Dermis microvascular lymphatic vessel endothelial cell (primary cell): ENCODE measurements around the gene CCDC88B. TPM values are rescaled to one million over a fixed set of nuclear protein-coding genes. Genes with fewer than 3 reads are reported as not detected.
"Not testable (repeated sequence)": the region's sequence is repeated elsewhere in the genome, so short reads cannot be mapped to it uniquely, and the experiment has no call there.

Experiments
- DNase-seq, 2 donors: peaks; one replicate each; pipeline versions ENCODE4 v3.0.0 to v3.0.0-alpha.2; 2010; ENCODE audit warnings: low read depth in 2 of 2
- total RNA-seq: library from RNA; depleted of rRNA; stranded (reverse); fragments of >200 nt; gene quantifications from 2 replicates; pipeline ENCODE4 v1.2.1, GENCODE V29; 2014

CCDC88B gene
- total RNA-seq, 1 donor from 2014 or later = 1.8 TPM

- no peak for DNase-seq
Measured at GRCh38 chr11:64320556-64320955, 19.4 kb upstream of the CCDC88B start.

- no peak for DNase-seq
Measured at GRCh38 chr11:64321026-64321425, 19.0 kb upstream of the CCDC88B start.

- no peak for DNase-seq
Measured at GRCh38 chr11:64321533-64321932, 18.5 kb upstream of the CCDC88B start.

- no peak for DNase-seq
Measured at GRCh38 chr11:64322925-64323260, 17.1 kb upstream of the CCDC88B start.

- no peak for DNase-seq
Measured at GRCh38 chr11:64323373-64323772, 16.6 kb upstream of the CCDC88B start.

- not testable (repeated sequence) for DNase-seq
Measured at GRCh38 chr11:64323984-64324383, 16.0 kb upstream of the CCDC88B start.

GRCh38 chr11:64324692-64325469, 15.1 kb upstream of the CCDC88B start:
- no peak for DNase-seq

- no peak for DNase-seq
Measured at GRCh38 chr11:64327375-64327774, 12.6 kb upstream of the CCDC88B start.

- DNase-seq = no peak
Measured at GRCh38 chr11:64327993-64328392, 12.0 kb upstream of the CCDC88B start.

- no peak for DNase-seq
Measured at GRCh38 chr11:64330888-64331287, 9.1 kb upstream of the CCDC88B start.

GRCh38 chr11:64331569-64332371, 8.2 kb upstream of the CCDC88B start:
- peak in 1 of 2 donors; percentile 79 for DNase-seq

GRCh38 chr11:64333556-64333955, 6.4 kb upstream of the CCDC88B start:
- no peak for DNase-seq

- peak in 1 of 2 donors; percentile 35 for DNase-seq
Measured at GRCh38 chr11:64334764-64335735, 5.0 kb upstream of the CCDC88B start.

- no peak for DNase-seq
Measured at GRCh38 chr11:64337538-64338249, 2.3 kb upstream of the CCDC88B start.

GRCh38 chr11:64338716-64339115, 1.3 kb upstream of the CCDC88B start:
- DNase-seq = no peak

GRCh38 chr11:64339286-64339685, 718 bp upstream of the CCDC88B start:
- DNase-seq = no peak

GRCh38 chr11:64340671-64341335, 799 bp downstream of the CCDC88B start:
- DNase-seq = peak in 1 of 2 donors; percentile 17

- no peak for DNase-seq
Measured at GRCh38 chr11:64341429-64341828, 1.4 kb downstream of the CCDC88B start.

GRCh38 chr11:64341851-64342791, 2.1 kb downstream of the CCDC88B start:
- peak in 1 of 2 donors; percentile 82 for DNase-seq
